ENCODE data around the gene NPVF.

Gene NPVF

GRCh38 chr7:25249772-25250171, 21.5 kb upstream of the NPVF start:
- TF ChIP-seq CTCF (IDR thresholded peaks at IDR 0.05; ENCODE audit: borderline replicate concordance, insufficient read depth, low read depth, low read length) = no peak
- no peak overlapping the region for H3K4me3 ChIP-seq (ENCODE audit: low read depth, low read length)

- no peak for TF ChIP-seq CTCF (IDR thresholded peaks at IDR 0.05; ENCODE audit: borderline replicate concordance, insufficient read depth, low read depth, low read length)
- no peak overlapping the region for H3K4me3 ChIP-seq (ENCODE audit: low read depth, low read length)
These were observed 18.0 kb upstream of the NPVF start for GRCh38 chr7:25246306-25246705.

GRCh38 chr7:25244254-25245033, 16.2 kb upstream of the NPVF start:
- no peak for TF ChIP-seq CTCF (IDR thresholded peaks at IDR 0.05; ENCODE audit: borderline replicate concordance, insufficient read depth, low read depth, low read length)
- no peak overlapping the region for H3K4me3 ChIP-seq (ENCODE audit: low read depth, low read length)

GRCh38 chr7:25242678-25243077, 14.4 kb upstream of the NPVF start:
- no peak for TF ChIP-seq CTCF (IDR thresholded peaks at IDR 0.05; ENCODE audit: borderline replicate concordance, insufficient read depth, low read depth, low read length)
- no peak overlapping the region for H3K4me3 ChIP-seq (ENCODE audit: low read depth, low read length)

GRCh38 chr7:25240896-25241295, 12.6 kb upstream of the NPVF start:
- no peak for TF ChIP-seq CTCF (IDR thresholded peaks at IDR 0.05; ENCODE audit: borderline replicate concordance, insufficient read depth, low read depth, low read length)
- no peak overlapping the region for H3K4me3 ChIP-seq (ENCODE audit: low read depth, low read length)

GRCh38 chr7:25240340-25240739, 12.1 kb upstream of the NPVF start:
- H3K4me3 ChIP-seq (ENCODE audit: low read depth, low read length) = no peak overlapping the region
- no peak for TF ChIP-seq CTCF (IDR thresholded peaks at IDR 0.05; ENCODE audit: borderline replicate concordance, insufficient read depth, low read depth, low read length)

GRCh38 chr7:25239888-25240287, 11.6 kb upstream of the NPVF start:
- TF ChIP-seq CTCF (IDR thresholded peaks at IDR 0.05; ENCODE audit: borderline replicate concordance, insufficient read depth, low read depth, low read length) = no peak

More at GRCh38 chr7:25239888-25240287, 11.6 kb upstream of the NPVF start:
- H3K4me3 ChIP-seq (ENCODE audit: low read depth, low read length) = no peak overlapping the region
